ENCODE measurements around the gene HJV.

HJV gene

GRCh38 chr1:146021050-146021445, 487 bp downstream of the HJV start:
- DNase-seq (ENCODE audit: low read depth in 2 of 2), result no peak

GRCh38 chr1:146020058-146021049, 1.2 kb downstream of the HJV start:
- no peak for DNase-seq (ENCODE audit: low read depth in 2 of 2)

GRCh38 chr1:146019231-146020057, 2.1 kb downstream of the HJV start:
- DNase-seq (ENCODE audit: low read depth in 2 of 2), result no peak

- DNase-seq (ENCODE audit: low read depth in 2 of 2), result no peak
Observed at GRCh38 chr1:146016891-146017290, 4.6 kb downstream of the HJV start.

GRCh38 chr1:146013559-146013922, 8.0 kb downstream of the HJV start:
- DNase-seq (ENCODE audit: low read depth in 2 of 2), result no peak

GRCh38 chr1:146012703-146013558, 8.6 kb downstream of the HJV start:
- peak in 1 of 2 donors; percentile 19 for DNase-seq (ENCODE audit: low read depth in 2 of 2)

GRCh38 chr1:146010126-146010738, 11.3 kb downstream of the HJV start:
- DNase-seq (ENCODE audit: low read depth in 2 of 2), result no peak

GRCh38 chr1:146007489-146008133, 13.9 kb downstream of the HJV start:
- DNase-seq (ENCODE audit: low read depth in 2 of 2), result no peak

GRCh38 chr1:146001709-146002108, 19.8 kb downstream of the HJV start:
- DNase-seq (ENCODE audit: low read depth in 2 of 2), result no peak

GRCh38 chr1:145999321-146000024, 22.1 kb downstream of the HJV start:
- no peak for DNase-seq (ENCODE audit: low read depth in 2 of 2)

- DNase-seq (ENCODE audit: low read depth in 2 of 2), result no peak
Observed at GRCh38 chr1:145997718-145998023, 23.9 kb downstream of the HJV start.

GRCh38 chr1:145997016-145997717, 24.4 kb downstream of the HJV start:
- no peak for DNase-seq (ENCODE audit: low read depth in 2 of 2)

- DNase-seq (ENCODE audit: low read depth in 2 of 2), result peak; percentile 85 to 86
Observed at GRCh38 chr1:145996433-145997015, 25.0 kb downstream of the HJV start, which contains the start of gene TXNIP. Gene TXNIP, minus strand, starts transcription at chr1:145996579. Its CDS starts 313 bp downstream, at chr1:145996266.

GRCh38 chr1:145995964-145996432, 25.5 kb downstream of the HJV start:
- DNase-seq (ENCODE audit: low read depth in 2 of 2), result no peak

GRCh38 chr1:145995148-145995881, 26.2 kb downstream of the HJV start:
- no peak for DNase-seq (ENCODE audit: low read depth in 2 of 2)

GRCh38 chr1:145994391-145995120, 27.0 kb downstream of the HJV start:
- no peak for DNase-seq (ENCODE audit: low read depth in 2 of 2)

- DNase-seq (ENCODE audit: low read depth in 2 of 2), result no peak
Observed at GRCh38 chr1:145993618-145994390, 27.7 kb downstream of the HJV start.
